ENCODE results near the gene TLR2. TPM values are rescaled to one million over a fixed set of nuclear protein-coding genes. Genes with fewer than 3 reads are reported as not detected.

TLR2 gene
- total and polyA plus RNA-seq, 10 of the 15 experiments (the other 5 are each of a cell fraction or from before 2014, with no cell fraction given): under 0.01 to 0.19 (median 0.06) TPM; not detected in 4

DNA sequence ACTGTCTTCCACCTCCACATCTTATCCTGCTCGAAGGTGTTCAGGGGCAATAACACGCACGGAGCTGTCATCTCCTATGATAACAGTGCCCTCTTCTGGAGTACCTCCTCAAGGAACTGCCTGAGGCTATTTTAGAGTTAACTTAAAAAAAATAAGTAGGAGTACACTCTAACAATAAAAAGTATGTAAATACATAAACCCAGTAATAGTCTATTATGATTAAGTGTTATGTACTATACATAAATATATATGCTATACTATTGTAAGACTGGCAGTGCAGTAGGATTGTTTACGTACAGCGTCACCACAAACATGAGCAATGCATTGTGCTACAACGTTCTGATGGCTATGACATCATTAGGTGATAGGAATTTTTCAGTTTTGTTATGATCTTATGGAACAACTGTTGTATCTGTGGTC lies 34.5 kb upstream of the TLR2 start:
- H2AFZ ChIP-seq (ENCODE audit: control insufficient read depth, low read depth, low read length): no peak overlapping the region
- no peaks in the 10 kb centered on the region for H3K27me3 ChIP-seq (replicated peaks in 1 of 2; ENCODE audit: control insufficient read depth in 2 of 2, insufficient read depth in 2 of 2, low read length in 1 of 2)
- H4K20me1 ChIP-seq (ENCODE audit: control insufficient read depth, insufficient read depth): no peaks in the 10 kb centered on the region
- no peak overlapping the region for H3K9ac ChIP-seq (ENCODE audit: control insufficient read depth, insufficient read depth, low read length)
- in situ Hi-C loops (cut with MboI): loop anchor here (10.0 kb wide), 1 partner anchor 505 kb away; no protein-coding TSS in a partner anchor
- ChIA-PET POLR2A (no interaction called here), SMC1A (ENCODE audit: uncharacterized antibody, unreplicated experiment) (interaction anchor here (0.9 to 3.2 kb wide), 12 partner anchors 30 to 567 kb away, joined by 3 to 20 read pairs (median 6); partner anchors contain the start of gene MND1), RAD21 (ENCODE audit: unreplicated experiment) (interaction anchor here (0.9 to 3.7 kb wide), 10 partner anchors 100 to 522 kb away, joined by 3 to 23 read pairs (median 4); partner anchors contain the start of gene TRIM2), CTCF (interaction anchor here (0.7 to 4.1 kb wide), 21 partner anchors 10 to 1195 kb away, joined by 3 to 67 read pairs (median 4); partner anchors contain the start of gene MND1)
- H3K9me3 ChIP-seq (replicated peaks; ENCODE audit: control insufficient read depth, insufficient read depth, low read length): no peaks in the 10 kb centered on the region; the same call in 2 of the 3 replicates
- DNase-seq (ENCODE audit: low read depth, low spot score) (no peak), FAIRE-seq (peak; percentile 44), ATAC-seq (peak; percentile 75)
- H3K79me2 ChIP-seq (ENCODE audit: control insufficient read depth, insufficient read depth, low read length): no peaks in the 10 kb centered on the region
- 31% methylated on average over 6 of the region's 6 CpGs for WGBS (ENCODE audit: insufficient coverage, insufficient replicate concordance, low lambda C conversion rate, missing lambda C conversion rate)
- no peak overlapping the region for H3K4me2 ChIP-seq (ENCODE audit: control insufficient read depth, insufficient read depth)
- BruUV-seq (replicated peaks): no TSS peak
- no peak overlapping the region for H3K27ac ChIP-seq (ENCODE audit: control insufficient read depth, insufficient read depth)
- no peak overlapping the region for H3K4me3 ChIP-seq
- no peaks in the 10 kb centered on the region for H3K36me3 ChIP-seq (ENCODE audit: control insufficient read depth in 2 of 2, insufficient read depth in 2 of 2, low read length in 1 of 2)
- no peaks in the 10 kb centered on the region for H3K4me1 ChIP-seq (ENCODE audit: control insufficient read depth, insufficient read depth, low read length)
- intact Hi-C loops (cut with micrococcal nuclease; ENCODE audit: unreplicated experiment): loop anchor here (1.0 to 5.0 kb wide), 4 partner anchors 101 to 562 kb away; no protein-coding TSS in a partner anchor
- TF ChIP-seq TCF3 (IDR thresholded peaks at IDR 0.05; ENCODE audit: borderline replicate concordance, insufficient read depth, low read depth, low read length) (no peak), SMC3 (IDR thresholded peaks at IDR 0.05; ENCODE audit: borderline replicate concordance, low read length) (peak; percentile 43), EZH2 (IDR thresholded peaks at IDR 0.05; ENCODE audit: borderline replicate concordance, control insufficient read depth, low read depth, low read length) (no peak), ESRRA (IDR thresholded peaks at IDR 0.05; ENCODE audit: low read length) (no peak), RAD51 (IDR thresholded peaks at IDR 0.05) (no peak), ZNF24 (IDR thresholded peaks at IDR 0.05) (no peak), EED (IDR thresholded peaks at IDR 0.05; ENCODE audit: low read depth) (no peak), SREBF1 (IDR thresholded peaks at IDR 0.05; ENCODE audit: low read length) (no peak), NR2C1 (IDR thresholded peaks at IDR 0.05) (no peak), FOXM1 (IDR thresholded peaks at IDR 0.05; ENCODE audit: low read depth, low read length) (no peak), SIN3A (IDR thresholded peaks at IDR 0.05; ENCODE audit: low read depth, low read length) (no peak), ZNF384 (IDR thresholded peaks at IDR 0.05; ENCODE audit: borderline replicate concordance, low read depth, low read length) (peak; percentile 14; the same call in 1 of the 2 replicates), CBX3 (IDR thresholded peaks at IDR 0.05; ENCODE audit: borderline replicate concordance, low read depth) (no peak), CBX5 (IDR thresholded peaks at IDR 0.05; ENCODE audit: low read depth) (no peak), RCOR1 (conservative IDR thresholded peaks at IDR 0.05; ENCODE audit: low read depth, low read length) (no peak), YBX1 (IDR thresholded peaks at IDR 0.05) (no peak), JUNB (IDR thresholded peaks at IDR 0.05) (no peak), HCFC1 (IDR thresholded peaks at IDR 0.05; ENCODE audit: low read length) (no peak), RAD21 (IDR thresholded peaks at IDR 0.05; ENCODE audit: insufficient read depth, low read depth, low read length) (peak; percentile 62), JUND (IDR thresholded peaks at IDR 0.05; ENCODE audit: low read depth, low read length) (no peak), BACH1 (IDR thresholded peaks at IDR 0.05; ENCODE audit: borderline replicate concordance) (no peak), ATF7 (IDR thresholded peaks at IDR 0.05; ENCODE audit: low read depth) (no peak), ZNF207 (IDR thresholded peaks at IDR 0.05; ENCODE audit: borderline replicate concordance) (no peak), STAT3 (IDR thresholded peaks at IDR 0.05; ENCODE audit: low read depth, low read length) (no peak), HDGF (IDR thresholded peaks at IDR 0.05) (no peak)
- TF ChIP-seq, protein P1, sequence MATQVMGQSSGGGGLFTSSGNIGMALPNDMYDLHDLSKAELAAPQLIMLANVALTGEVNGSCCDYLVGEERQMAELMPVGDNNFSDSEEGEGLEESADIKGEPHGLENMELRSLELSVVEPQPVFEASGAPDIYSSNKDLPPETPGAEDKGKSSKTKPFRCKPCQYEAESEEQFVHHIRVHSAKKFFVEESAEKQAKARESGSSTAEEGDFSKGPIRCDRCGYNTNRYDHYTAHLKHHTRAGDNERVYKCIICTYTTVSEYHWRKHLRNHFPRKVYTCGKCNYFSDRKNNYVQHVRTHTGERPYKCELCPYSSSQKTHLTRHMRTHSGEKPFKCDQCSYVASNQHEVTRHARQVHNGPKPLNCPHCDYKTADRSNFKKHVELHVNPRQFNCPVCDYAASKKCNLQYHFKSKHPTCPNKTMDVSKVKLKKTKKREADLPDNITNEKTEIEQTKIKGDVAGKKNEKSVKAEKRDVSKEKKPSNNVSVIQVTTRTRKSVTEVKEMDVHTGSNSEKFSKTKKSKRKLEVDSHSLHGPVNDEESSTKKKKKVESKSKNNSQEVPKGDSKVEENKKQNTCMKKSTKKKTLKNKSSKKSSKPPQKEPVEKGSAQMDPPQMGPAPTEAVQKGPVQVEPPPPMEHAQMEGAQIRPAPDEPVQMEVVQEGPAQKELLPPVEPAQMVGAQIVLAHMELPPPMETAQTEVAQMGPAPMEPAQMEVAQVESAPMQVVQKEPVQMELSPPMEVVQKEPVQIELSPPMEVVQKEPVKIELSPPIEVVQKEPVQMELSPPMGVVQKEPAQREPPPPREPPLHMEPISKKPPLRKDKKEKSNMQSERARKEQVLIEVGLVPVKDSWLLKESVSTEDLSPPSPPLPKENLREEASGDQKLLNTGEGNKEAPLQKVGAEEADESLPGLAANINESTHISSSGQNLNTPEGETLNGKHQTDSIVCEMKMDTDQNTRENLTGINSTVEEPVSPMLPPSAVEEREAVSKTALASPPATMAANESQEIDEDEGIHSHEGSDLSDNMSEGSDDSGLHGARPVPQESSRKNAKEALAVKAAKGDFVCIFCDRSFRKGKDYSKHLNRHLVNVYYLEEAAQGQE (IDR thresholded peaks at IDR 0.05; ENCODE audit: low read depth, low read length): no peak

All from GM12878 (cell line).